CMK (cell line): ENCODE results near the gene TTLL10.

Experiments used
- DNase-seq: peaks from one replicate; pipeline ENCODE4 v3.0.0-alpha.2; 2010; ENCODE audit warnings: low read depth

Gene TTLL10

GRCh38 chr1:1207571-1207892, 33.9 kb downstream of the TTLL10 start:
- no peak for DNase-seq

- no peak for DNase-seq
These were observed 35.2 kb downstream of the TTLL10 start for GRCh38 chr1:1208713-1209433.

GRCh38 chr1:1210726-1211540, 37.3 kb downstream of the TTLL10 start:
- DNase-seq: no peak

- DNase-seq: no peak
These were observed 38.1 kb downstream of the TTLL10 start for GRCh38 chr1:1211541-1212441.

- peak; percentile 97 for DNase-seq
These were observed 39.2 kb downstream of the TTLL10 start for GRCh38 chr1:1212780-1213344.

GRCh38 chr1:1213345-1214265, 39.9 kb downstream of the TTLL10 start, which contains the start of gene TNFRSF4:
TNFRSF4 (minus strand) TSS chr1:1214153; CDS start chr1:1214127, 26 bp downstream.
- no peak for DNase-seq

- DNase-seq: no peak
These were observed 41.5 kb downstream of the TTLL10 start for GRCh38 chr1:1215080-1215676.

GRCh38 chr1:1215881-1216605, 42.4 kb downstream of the TTLL10 start:
- no peak for DNase-seq

- no peak for DNase-seq
These were observed 43.3 kb downstream of the TTLL10 start for GRCh38 chr1:1216770-1217620.

GRCh38 chr1:1217621-1218523, 44.2 kb downstream of the TTLL10 start:
- DNase-seq: no peak

- no peak for DNase-seq
These were observed 45.0 kb downstream of the TTLL10 start for GRCh38 chr1:1218524-1219200.

- no peak for DNase-seq
These were observed 45.7 kb downstream of the TTLL10 start for GRCh38 chr1:1219341-1219740.

GRCh38 chr1:1220197-1220596, 46.5 kb downstream of the TTLL10 start:
- no peak for DNase-seq

GRCh38 chr1:1221887-1222574, 48.4 kb downstream of the TTLL10 start:
- DNase-seq: no peak

- DNase-seq: no peak
These were observed 49.0 kb downstream of the TTLL10 start for GRCh38 chr1:1222575-1223225.

- DNase-seq: no peak
These were observed 49.6 kb downstream of the TTLL10 start for GRCh38 chr1:1223321-1223720.
